Gastrocnemius medialis (tissue), 4 donors: Measurements from ENCODE around the gene OTOG. TPM values are rescaled to one million over a fixed set of nuclear protein-coding genes. Genes with fewer than 3 reads are reported as not detected.

ENCODE experiments used
- ATAC-seq, 2 donors: fragments of 150-250 bp; one replicate each; pipeline ENCODE4 v1.9.1; 2016
- DNase-seq, 2 donors: peaks; one replicate each; pipeline ENCODE4 v3.0.0-alpha.2; 2019
- H3K27ac ChIP-seq, 4 donors: fragments of 200-600 bp; sonication (generic); 1 replicate in 1 of 4; 2 replicates in 3 of 4; pipeline ENCODE4 v1.5.1; 2016 to 2018; ENCODE audit warnings: mild to moderate bottlenecking in 2 of 4, moderate library complexity in 1 of 4
- H3K27me3 ChIP-seq, 3 donors: fragments of 200-600 bp; sonication (generic) in 2 of 3; 1 replicate in 1 of 3; 2 replicates in 2 of 3; pipeline versions ENCODE4 v1.5.1 to v1.6.0; 2016 to 2019; ENCODE audit warnings: mild to moderate bottlenecking in 1 of 3, moderate library complexity in 1 of 3
- H3K36me3 ChIP-seq, 2 donors: fragments of 200-600 bp; sonication (generic) in 1 of 2; one replicate each; pipeline ENCODE4 v1.5.1; 2017 to 2018
- H3K4me1 ChIP-seq, 2 donors: fragments of 200-600 bp; sonication (generic) in 1 of 2; one replicate each; pipeline ENCODE4 v1.5.1; 2016 to 2017; ENCODE audit warnings: mild to moderate bottlenecking in 2 of 2
- H3K4me3 ChIP-seq, 4 donors: fragments of 200-600 bp; sonication (generic) in 3 of 4; 1 replicate in 1 of 4; 2 replicates in 3 of 4; pipeline ENCODE4 v1.5.1; 2016 to 2019; ENCODE audit warnings: mild to moderate bottlenecking in 2 of 4
- H3K9me3 ChIP-seq, 3 donors: fragments of 200-600 bp; sonication (generic) in 2 of 3; 1 replicate in 1 of 3; 2 replicates in 2 of 3; pipeline ENCODE4 v1.5.1; 2016 to 2019
- POLR2A ChIP-seq, 2 donors: fragments of 450-650 bp; IDR thresholded peaks; one replicate each; pipeline ENCODE4 v1.6.1; 2017; ENCODE audit warnings: antibody characterized with exemption in 2 of 2, mild to moderate bottlenecking in 2 of 2, moderate library complexity in 2 of 2
- in situ Hi-C, 4 donors: fragments of 200-750 bp; cut with MboI; loops; one replicate each; pipeline versions ENCODE4 v1.15.0 to v1.8.0; 2017; ENCODE audit warnings: low sequenced_read_pairs in 4 of 4
- intact Hi-C: fragments of 100-400 bp; cut with DNase I; formaldehyde crosslinking; loops from one replicate; pipeline ENCODE4 v1.15.1; 2023; ENCODE audit warnings: low total_unique reads
- total RNA-seq, 4 donors: library from RNA; depleted of rRNA; stranded (reverse); fragments of >200 nt; gene quantifications; one replicate each; pipeline versions ENCODE4 v1.1.0 to v1.2.3, GENCODE V29; 2016
- TF ChIP-seq, protein P1 (sequence below), 5 experiments: fragments of 450-650 bp in 3 of 5; fragments of 200-600 bp in 2 of 5; sonication (generic) in 2 of 5; IDR thresholded peaks in 4 of 5; conservative IDR thresholded peaks in 1 of 5; 1 replicate in 4 of 5; 2 replicates in 1 of 5; pipeline ENCODE4 v1.5.1; 2016 to 2019; ENCODE audit warnings: antibody characterized with exemption in 5 of 5, mild to moderate bottlenecking in 3 of 5, moderate library complexity in 3 of 5

OTOG gene
- total RNA-seq, 4 donors from 2014 or later = not detected

DNA sequence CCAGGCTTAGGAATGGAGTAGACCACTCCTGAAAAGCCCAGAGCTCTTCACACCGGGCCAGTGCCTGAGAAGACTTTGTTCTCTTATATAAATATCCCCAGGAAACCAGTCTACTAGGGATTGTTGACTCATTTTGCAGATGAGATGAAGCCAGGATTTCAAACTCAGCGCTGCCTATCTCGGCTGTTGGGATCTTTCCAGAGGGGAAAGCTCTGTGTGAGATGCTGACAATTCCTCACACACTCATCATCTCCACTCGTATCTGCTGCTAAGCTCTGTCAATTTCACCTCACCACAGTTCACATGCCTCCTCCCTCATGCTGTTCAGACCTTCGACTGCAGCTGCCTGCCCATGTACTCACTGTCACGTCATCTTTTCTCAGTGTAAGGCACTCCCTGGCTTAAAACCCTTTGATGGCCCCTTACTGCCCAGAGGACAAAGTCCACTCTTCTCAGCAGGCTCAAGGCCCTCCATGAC lies 15.4 kb upstream of the OTOG start:
- no peaks in the 10 kb centered on the region for H3K36me3 ChIP-seq
- in situ Hi-C loops = no loop called here
- intact Hi-C loops = no loop called here
- TF ChIP-seq POLR2A (IDR thresholded peaks at IDR 0.05) = no peak
- TF ChIP-seq, protein P1, sequence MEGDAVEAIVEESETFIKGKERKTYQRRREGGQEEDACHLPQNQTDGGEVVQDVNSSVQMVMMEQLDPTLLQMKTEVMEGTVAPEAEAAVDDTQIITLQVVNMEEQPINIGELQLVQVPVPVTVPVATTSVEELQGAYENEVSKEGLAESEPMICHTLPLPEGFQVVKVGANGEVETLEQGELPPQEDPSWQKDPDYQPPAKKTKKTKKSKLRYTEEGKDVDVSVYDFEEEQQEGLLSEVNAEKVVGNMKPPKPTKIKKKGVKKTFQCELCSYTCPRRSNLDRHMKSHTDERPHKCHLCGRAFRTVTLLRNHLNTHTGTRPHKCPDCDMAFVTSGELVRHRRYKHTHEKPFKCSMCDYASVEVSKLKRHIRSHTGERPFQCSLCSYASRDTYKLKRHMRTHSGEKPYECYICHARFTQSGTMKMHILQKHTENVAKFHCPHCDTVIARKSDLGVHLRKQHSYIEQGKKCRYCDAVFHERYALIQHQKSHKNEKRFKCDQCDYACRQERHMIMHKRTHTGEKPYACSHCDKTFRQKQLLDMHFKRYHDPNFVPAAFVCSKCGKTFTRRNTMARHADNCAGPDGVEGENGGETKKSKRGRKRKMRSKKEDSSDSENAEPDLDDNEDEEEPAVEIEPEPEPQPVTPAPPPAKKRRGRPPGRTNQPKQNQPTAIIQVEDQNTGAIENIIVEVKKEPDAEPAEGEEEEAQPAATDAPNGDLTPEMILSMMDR (IDR thresholded peaks at IDR 0.05 in 4 of 5, conservative IDR thresholded peaks at IDR 0.05 in 1 of 5) = no peak
- no peak overlapping the region for H3K4me3 ChIP-seq
- DNase-seq (no peak), ATAC-seq (no peak)
- H3K27ac ChIP-seq = no peak overlapping the region
- no peaks in the 10 kb centered on the region for H3K4me1 ChIP-seq
- H3K9me3 ChIP-seq = no peaks in the 10 kb centered on the region
- H3K27me3 ChIP-seq = peaks cover 0 to 2% (median 0%) of the 10 kb centered on the region in 3 donors

DNA sequence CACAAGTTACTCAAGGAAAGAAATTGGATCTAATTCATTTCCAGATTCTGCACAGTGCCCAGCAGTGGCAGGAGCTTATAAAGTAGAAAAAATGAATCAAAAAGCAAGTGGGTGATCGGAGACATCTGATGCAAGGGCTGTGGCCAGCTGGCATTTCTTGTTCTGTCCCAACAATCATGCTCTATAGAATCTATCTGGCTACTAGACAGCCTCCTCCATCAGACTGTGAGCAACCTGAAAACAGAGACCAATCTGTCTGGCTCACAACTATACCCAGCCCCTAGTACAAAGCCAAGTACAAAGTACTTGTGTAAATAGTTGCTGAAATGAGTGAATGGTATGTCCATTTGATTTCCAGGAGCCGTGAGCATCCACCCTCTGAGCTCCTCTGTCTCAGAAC lies 14.3 kb upstream of the OTOG start:
- no peak overlapping the region for H3K4me3 ChIP-seq
- H3K27ac ChIP-seq = no peak overlapping the region
- H3K36me3 ChIP-seq = no peaks in the 10 kb centered on the region
- in situ Hi-C loops (no loop called here), intact Hi-C loops (no loop called here)
- no peaks in the 10 kb centered on the region for H3K4me1 ChIP-seq
- no peak for TF ChIP-seq POLR2A (IDR thresholded peaks at IDR 0.05)
- TF ChIP-seq, protein P1 (IDR thresholded peaks at IDR 0.05 in 4 of 5, conservative IDR thresholded peaks at IDR 0.05 in 1 of 5) = no peak
- DNase-seq (no peak), ATAC-seq (no peak)
- no peaks in the 10 kb centered on the region for H3K9me3 ChIP-seq
- H3K27me3 ChIP-seq = peaks cover 0 to 2% (median 0%) of the 10 kb centered on the region in 3 donors

DNA sequence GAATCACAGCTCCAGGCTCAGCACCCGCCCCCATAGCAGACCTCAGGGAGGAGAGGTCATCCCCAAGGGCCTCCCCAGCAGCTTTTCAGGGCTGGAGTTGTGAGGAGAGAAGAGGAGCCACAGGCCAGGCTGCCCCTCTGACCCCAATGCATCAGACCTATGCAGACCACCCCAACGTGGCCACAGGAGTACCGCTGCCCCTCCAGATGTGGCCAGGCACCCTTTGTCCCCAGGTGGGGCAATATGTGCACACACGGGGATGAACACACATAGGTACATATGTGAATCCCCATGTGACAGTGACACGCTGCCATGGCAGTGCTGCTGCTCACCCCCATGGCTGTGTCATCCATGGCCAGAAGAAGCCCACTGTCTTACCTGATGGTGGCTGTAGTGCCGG lies 13.7 kb upstream of the OTOG start:
- TF ChIP-seq, protein P1 (IDR thresholded peaks at IDR 0.05 in 4 of 5, conservative IDR thresholded peaks at IDR 0.05 in 1 of 5) = no peak
- TF ChIP-seq POLR2A (IDR thresholded peaks at IDR 0.05) = no peak
- no peaks in the 10 kb centered on the region for H3K9me3 ChIP-seq

DNA sequence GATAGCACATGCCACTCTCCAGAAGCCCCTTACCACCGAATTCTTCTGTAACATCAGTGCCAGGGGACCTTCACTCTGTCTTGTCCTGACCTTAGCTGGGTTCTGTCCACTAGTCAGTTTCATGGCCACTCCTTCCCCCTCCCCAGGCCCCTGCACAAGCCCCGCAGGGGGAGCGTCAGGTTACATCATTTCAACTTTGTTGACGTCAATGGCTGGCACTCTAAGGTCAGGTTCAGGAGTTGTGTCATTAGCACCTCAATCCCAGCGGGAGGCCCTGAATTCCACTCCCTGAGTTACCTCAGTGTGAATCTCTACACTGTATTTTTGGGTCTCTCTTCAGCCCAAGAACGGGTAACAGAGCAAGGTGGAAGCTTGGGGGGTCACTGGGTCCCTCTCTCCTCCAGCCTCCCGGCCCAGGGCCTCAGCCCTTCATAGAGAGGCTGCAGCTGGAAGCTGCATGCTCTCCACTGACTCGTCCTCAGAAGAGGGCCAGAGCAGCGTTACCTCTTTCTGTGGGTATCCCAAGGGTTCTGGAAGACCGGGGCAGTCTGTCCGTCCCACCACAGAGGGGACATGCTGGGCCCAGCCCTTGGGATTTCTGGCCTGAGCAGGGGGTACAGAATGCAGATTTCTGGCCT lies 13.2 kb upstream of the OTOG start:
- Histone ChIP-seq H3K27me3 (peaks cover 0 to 2% (median 0%) of the 10 kb centered on the region in 3 donors), H3K9me3 (no peaks in the 10 kb centered on the region), H3K4me1 (no peaks in the 10 kb centered on the region), H3K4me3 (no peak overlapping the region), H3K36me3 (no peaks in the 10 kb centered on the region), H3K27ac (no peak overlapping the region)
- in situ Hi-C loops = no loop called here
- TF ChIP-seq, protein P1 (IDR thresholded peaks at IDR 0.05 in 4 of 5, conservative IDR thresholded peaks at IDR 0.05 in 1 of 5) = no peak
- TF ChIP-seq POLR2A (IDR thresholded peaks at IDR 0.05) = no peak
- ATAC-seq (no peak), DNase-seq (no peak)
- intact Hi-C loops = no loop called here

More for the DNA sequence above, 13.7 kb upstream of the OTOG start:
- no peak for ATAC-seq
- H3K4me1 ChIP-seq = no peaks in the 10 kb centered on the region
- no peak overlapping the region for H3K4me3 ChIP-seq
- no peak overlapping the region for H3K27ac ChIP-seq
- intact Hi-C loops (no loop called here), in situ Hi-C loops (no loop called here)
- no peaks in the 10 kb centered on the region for H3K36me3 ChIP-seq
- H3K27me3 ChIP-seq = peaks cover 0 to 2% (median 0%) of the 10 kb centered on the region in 3 donors
- no peak for DNase-seq
